GM21447 (cell line): ENCODE data around the gene TMEM132E.
"Not testable (repeated sequence)": the region's sequence is repeated elsewhere in the genome, so short reads cannot be mapped to it uniquely, and the experiment has no call there.

Experiments
- ATAC-seq: cut with Tn5 transposase; IDR thresholded peaks from one replicate; pipeline ENCODE4 v1.9.1; 2021; ENCODE audit not compliant: unreplicated experiment

TMEM132E gene

DNA sequence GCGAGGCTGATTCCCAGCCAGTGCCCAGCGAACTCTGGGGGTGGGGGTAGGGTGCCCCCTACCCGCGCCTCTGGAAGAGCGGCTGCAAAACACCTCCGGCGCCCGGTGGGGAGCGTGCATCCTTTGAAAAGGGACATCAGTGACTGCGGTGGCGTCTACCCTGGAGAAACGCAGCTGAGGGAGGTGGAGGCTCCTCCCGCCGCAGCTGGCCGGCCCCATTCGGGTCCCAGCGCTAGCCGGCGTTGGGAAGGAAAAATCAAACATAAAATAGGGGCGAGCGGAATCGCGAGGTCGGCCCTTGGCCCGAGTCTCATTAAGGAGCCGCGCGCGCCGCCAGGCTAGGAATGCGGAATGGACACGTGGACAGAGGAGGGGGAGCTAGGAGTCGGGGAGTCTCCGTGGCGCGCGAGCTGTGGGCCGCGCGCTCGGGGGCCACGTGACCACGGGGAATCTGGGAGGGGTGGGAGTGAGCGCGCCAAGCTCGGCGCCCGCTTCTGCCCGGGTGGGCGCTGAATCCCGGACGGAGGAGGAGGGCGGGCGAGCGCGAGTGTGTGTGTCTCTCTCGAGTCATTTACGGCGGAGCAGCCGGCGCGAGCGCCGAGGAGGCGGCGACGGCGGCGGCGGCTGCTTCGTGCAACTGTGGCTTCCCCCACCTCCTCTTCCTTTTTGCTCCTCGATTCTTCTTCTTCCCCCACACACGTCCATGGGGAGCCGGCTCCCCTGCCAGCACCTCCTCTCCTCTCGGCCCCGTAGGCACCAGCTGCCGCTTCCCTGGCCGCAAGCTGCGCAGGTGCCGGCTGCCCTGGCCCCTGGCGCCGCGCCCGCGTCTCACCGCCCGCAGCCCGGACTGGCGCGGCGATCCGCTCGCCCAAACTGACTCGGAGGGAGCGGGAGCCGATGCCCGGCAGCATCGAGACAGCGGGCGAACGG, at the start of gene TMEM132E:
Gene TMEM132E, plus strand, starts transcription at position 566 of the 930 bp plus-strand sequence. CDS start 1,495 bp downstream, outside the sequence.
- no peak for ATAC-seq

- no peak for ATAC-seq
These were observed 48.5 kb upstream of the TMEM132E start for GRCh38 chr17:34530918-34531317.

DNA sequence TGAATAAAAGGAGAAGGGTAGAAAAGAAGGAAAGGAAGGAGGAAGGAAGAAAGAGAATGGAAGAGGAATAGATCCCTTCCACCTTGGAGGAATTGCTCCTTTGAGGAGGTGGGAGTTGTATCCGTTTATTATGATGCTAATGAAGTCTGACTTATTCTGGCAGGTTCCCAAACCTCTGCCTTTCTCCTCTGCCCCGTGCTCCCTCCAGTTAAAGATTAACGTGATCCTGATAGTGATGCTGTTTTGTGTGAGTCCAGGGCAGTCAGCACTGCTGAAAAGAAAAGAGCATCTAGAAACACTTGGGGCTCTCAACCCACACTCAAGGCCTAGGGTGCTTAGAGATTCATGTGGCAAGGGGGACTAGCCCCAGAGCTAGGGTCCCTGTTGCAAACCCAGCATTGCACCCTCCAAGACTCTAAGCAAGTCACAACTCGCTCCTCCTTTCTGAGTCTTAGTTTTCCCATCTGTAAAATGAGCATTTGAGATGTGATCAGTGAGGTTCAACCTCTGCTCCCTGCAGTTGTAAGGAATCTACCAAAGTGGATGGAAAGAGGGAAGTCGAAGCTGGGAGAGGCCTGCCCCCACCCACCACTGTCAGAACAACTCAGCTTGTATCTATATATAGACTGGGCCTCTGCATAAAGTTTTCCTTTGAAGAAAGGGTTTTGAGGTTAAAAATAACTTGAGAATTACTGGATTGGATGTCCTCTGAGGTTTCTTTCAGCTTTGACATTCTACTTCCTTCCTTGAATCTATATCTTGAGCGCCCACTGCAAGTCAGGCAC, 46.9 kb upstream of the TMEM132E start:
- no peak for ATAC-seq

DNA sequence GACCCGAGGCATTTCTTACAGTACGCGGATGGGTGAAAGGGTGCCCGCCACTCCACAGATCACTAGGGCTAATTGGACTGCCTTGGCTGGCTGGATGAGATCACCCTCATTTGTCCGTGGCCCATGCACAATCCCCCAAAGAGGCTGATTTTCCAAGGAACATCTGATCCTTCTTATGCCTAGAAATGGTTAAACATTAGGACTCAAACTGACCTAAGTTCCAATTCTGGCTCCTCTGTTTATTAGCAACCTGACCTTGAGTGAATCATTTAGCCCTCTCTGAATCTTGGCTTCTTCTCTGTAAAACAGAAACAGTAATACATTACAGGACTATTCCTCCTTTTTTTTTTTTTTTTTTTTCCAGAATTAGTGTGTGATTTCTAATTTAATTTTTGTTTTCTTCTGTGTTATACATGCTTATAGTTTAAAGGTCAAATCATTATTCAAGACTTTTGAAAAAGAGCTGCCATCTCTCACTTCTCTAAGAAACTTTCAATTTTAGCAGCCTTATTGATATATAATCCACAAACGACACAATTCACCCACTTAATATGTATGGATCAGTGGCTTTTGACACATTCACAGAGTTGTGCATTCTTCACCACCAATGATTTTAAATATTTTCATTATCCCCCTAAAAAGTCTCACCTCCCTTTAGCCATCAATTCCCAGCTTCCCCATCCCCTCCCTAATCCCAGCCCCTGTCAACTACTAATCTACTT, 45.4 kb upstream of the TMEM132E start:
- ATAC-seq = no peak

- no peak for ATAC-seq
These were observed 41.9 kb upstream of the TMEM132E start for GRCh38 chr17:34537445-34537844.

- ATAC-seq = not testable (repeated sequence)
These were observed 40.8 kb upstream of the TMEM132E start for GRCh38 chr17:34538582-34538981.

DNA sequence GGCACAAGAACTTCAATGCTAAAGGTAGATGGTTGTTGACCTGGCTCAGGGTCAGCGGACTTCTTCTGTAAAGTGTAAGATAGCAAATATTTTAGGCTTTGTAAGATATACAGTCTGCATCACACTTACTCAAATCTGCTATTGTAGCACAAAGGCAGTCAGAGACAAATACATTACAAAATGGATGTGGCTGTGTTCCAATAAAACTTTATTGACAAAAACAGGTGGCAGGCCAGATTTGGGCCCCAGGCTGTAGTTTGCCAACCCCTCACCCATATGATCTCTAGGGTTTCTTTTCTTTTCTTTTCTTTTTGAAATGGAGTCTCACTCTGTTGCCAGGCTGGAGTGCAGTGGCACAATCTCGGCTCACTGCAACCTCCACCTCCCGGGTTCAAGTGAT, 39.5 kb upstream of the TMEM132E start:
- no peak for ATAC-seq

GRCh38 chr17:34542700-34543336, 36.6 kb upstream of the TMEM132E start:
- ATAC-seq = no peak

- ATAC-seq = no peak
These were observed 31.8 kb upstream of the TMEM132E start for GRCh38 chr17:34547453-34548063.

DNA sequence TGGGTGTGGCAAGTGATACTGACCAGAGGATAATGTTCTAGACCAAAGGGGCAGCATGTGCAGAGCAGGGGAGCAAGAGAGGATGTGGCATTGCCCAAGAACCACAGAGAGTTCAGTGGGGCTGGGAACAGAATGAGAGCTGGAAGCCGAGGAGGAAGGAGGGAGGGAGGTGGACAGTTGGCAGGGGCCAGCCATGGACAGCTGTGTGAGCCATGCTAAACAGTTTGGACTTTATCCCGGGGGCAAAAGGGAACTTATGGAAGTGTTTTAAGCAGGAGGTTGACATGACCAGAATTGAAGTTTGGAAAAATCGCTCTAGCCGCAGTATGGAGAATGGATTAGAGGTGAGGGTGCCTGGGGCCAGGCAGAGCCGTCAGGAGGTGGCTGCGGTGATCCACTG, 29.4 kb upstream of the TMEM132E start:
- ATAC-seq = no peak

DNA sequence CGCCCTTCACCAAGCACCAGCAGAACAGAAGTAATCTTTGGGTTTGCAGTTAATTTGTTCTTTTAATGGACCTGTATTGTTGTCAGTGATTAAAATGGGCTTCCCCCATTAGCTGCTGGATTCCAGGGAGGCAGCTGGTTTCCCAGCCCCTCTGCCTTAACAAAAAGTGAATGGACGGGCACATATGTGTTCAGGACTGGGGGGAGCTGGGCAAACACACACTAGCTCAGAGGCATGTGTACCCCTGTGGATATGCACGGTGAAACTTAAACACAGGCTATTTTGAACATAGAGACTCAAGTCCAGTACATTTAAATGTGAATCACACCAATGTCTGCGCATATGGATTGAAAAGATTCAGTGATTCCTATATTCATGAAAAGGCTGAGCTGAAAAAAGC, 25.5 kb upstream of the TMEM132E start:
- ATAC-seq = no peak

DNA sequence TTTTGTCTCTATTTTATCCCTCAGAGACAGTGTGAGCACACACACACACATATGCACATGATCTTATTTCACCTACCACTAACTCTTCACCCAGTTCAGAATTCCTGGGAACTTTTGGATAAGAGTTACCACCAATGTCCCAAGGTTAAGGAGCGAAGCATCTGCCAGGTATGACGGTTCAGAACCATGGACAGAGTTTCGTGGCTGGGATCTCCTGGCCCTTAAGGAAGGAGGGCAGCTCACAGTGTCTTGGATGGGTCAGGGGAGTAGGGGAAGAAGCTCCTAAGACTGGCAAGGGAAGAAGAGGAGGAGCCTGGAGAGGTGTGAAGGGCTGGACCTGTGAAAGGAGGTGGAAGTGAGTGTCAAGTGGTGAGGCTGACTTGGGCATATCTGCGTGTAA, 23.0 kb upstream of the TMEM132E start:
- no peak for ATAC-seq

- ATAC-seq = no peak
These were observed 22.5 kb upstream of the TMEM132E start for GRCh38 chr17:34556931-34557330.

- ATAC-seq = no peak
These were observed 18.1 kb upstream of the TMEM132E start for GRCh38 chr17:34561328-34561727.

DNA sequence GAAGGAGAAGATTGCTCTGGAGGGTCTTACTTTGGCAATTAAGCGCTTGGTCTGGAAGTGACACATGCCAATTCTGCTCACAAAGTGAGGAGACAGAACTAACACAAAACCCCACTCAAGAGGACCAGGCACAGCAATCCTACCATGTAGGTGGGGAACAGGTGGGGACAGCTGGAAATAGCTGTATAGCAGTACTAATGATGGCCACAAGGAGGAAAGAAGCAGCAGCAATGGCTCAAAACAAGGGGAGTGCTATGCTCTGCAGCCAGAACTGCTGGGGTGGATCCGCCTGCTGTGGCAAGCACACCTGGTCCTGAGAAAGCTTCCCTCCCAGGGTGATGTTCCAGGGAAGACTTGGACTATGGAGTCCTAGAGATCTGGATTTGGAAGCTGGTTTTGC, 17.0 kb upstream of the TMEM132E start:
- ATAC-seq = no peak

- no peak for ATAC-seq
These were observed 13.7 kb upstream of the TMEM132E start for GRCh38 chr17:34565713-34566112.

GRCh38 chr17:34566201-34566600, 13.2 kb upstream of the TMEM132E start:
- ATAC-seq = no peak

DNA sequence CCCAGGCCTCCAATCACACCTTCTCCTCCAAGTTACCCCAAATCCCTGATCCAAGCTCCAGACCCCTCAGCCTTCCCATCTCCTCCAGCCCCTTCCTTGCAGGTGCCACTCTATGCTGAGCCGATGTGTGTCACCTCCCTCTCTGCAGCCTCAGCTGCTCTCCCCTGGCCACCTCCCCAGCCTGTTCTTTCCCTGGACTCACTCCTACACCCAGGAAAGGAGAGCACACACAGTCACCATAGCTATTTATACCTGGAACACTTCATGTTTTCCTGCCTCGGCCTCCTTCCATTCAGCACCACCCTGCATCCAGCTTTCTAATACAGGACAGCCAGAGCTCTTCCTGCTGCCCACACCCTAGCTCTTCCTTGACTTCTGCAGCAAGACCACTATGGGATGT, 12.5 kb upstream of the TMEM132E start:
- ATAC-seq = no peak

- ATAC-seq = no peak
These were observed 11.5 kb upstream of the TMEM132E start for GRCh38 chr17:34567691-34568465.

- ATAC-seq = no peak
These were observed 10.4 kb upstream of the TMEM132E start for GRCh38 chr17:34568953-34569352.
